GM18517 (cell line): Measurements from ENCODE around the gene NFIX.
A peak's percentile ranks its signal among the peaks of the same experiment; 100 is the strongest.

ENCODE experiments used
- ATAC-seq: cut with Tn5 transposase; IDR thresholded peaks from one replicate; pipeline ENCODE4 v1.9.1; 2021; ENCODE audit warnings: mild to moderate bottlenecking, moderate library complexity; ENCODE audit not compliant: unreplicated experiment

Gene NFIX

DNA sequence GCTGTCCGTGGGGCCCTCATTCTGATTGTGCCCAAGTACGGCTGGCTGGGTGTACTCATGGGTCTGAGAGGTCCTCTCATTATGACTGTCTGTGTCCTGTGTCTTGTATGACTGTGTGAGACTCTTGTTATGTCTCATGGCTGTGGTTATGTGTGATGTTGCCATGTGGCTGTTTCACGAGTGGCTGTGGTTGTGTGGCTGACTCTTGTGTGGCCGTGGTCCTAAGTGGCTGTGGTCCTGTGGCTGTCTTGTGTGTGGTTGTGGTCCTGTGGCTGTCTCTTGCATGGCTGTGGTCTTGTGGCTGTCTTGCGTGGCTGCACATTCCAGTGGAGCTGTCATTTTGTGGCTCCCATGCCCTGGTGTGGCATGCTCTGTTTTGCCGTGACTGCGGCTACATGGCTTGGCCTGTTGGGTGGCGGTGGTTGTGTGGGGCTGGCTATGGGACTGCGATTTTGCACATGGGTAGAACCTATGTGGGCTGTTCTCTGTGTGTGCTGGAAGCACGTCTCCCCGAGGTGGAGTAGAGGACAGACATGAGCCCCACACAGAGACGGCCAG, 104.8 kb downstream of the NFIX start:
- ATAC-seq: no peak

DNA sequence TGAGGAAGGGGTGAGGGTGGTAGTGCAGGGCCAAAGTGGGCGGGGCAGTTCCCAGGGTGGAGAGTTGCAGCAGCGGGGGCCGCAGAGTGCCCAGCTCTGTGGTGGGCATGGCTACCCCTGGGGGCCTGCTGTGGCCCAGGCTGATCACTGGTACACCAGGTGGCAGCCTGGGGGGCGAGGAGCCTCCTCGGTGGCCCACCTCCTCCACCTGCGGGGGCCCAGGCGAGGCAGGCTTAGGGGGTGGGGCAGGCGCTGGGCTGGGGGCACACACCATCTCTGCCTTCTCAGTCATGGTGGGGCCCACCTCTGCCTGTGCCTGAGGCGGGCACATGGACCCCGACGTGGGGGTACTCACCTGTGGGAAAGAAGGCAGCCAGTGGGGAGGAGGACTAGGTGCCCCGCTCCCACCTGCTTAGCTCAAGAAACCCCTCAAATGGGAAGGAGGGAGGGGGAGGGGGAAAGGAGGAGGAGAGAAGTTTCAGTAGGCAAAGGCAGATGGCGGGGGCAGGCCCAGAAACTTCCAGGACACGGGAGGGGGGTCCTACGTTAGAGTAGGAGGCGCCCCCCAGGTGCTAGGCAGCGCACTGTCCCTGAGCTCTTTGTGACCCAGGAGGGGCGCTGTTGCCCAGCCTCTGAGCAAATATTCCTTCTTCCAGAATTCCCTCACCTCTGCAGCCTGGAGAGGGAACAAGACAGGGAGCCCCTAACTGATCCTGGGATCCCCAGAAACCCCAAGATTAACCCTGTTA, 105.7 kb downstream of the NFIX start:
- no peak for ATAC-seq

DNA sequence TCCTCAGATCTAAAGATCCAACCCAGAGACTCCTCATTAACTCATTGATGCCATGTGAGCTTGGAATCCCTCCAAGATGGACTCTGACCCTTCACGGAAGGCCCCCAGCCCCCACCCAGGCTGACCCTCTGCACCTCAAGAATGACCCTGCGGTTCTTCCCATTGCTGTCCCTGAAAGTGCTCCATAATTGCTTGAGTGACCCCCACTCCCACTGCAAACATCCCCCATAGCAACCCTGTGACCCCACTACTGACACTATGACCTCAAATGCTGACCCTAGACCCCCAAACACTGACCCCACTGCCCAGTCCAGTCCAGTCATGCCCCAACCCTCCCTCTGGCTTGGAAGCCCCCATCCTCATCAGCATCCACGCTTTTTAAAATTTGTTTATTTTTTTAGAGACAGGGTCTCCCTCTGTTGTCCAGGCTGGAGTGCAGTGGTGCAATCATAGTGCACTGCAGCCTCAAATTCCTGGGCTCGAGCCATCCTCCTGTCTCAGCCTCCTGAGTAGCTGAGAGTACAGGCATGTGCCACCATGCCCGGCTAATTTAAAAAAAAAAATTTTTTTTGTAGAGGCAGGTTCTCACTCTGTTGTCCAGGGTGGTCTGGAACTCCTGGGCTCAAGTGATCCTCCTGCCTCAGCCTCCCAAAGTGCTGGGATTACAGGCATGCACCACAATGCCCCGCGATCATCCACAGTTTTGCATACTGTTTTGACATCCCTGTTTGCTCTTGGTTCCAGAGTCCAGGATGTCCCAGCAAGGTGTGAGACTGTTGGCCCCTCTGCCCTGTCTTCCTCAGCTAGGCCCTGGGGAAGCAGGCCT, 106.5 kb downstream of the NFIX start:
- no peak for ATAC-seq

- ATAC-seq: no peak
Measured at GRCh38 chr19:13102416-13102665, 107.1 kb downstream of the NFIX start.

GRCh38 chr19:13102666-13103580, 107.6 kb downstream of the NFIX start, which contains the start of gene LYL1:
Gene LYL1 (minus strand): TSS chr19:13102858. CDS start chr19:13101171, 1,687 bp downstream.
- ATAC-seq: peak; percentile 34

DNA sequence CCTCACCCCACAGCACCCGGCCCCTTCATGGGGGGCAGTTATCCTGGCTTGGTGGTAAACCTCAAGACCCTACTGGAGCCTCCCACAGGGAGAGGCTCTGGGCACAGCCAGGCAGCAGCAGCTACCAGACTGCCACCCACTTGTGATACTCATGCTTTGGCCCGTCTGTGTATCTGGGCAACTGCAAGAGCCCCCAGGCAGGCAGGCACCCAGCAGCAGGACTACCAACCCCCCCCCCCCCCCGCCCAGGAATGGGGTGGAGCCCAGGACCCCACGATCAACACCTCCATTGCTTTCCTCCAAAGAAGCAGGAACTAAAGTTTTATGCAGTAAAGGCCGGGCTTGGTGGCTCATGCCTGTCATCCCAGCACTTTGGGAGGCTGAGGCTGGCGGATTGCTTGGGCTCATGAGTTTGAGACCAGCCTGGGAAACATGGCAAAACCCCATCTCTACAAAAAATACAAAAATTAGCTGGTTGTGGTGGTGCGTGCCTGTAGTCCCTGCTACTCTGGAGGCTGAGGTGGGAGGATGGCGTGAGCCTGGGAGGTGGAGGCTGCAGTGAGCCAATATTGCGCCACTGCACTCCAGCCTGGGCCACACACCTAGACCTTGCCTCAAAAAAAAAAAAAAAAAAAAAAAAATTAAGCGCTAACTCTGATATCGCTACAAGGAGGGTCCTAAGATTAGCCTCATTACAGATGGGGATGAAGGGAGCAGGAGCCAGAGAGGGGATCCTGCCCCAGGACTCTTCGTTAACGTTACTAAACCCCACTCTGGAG, 108.5 kb downstream of the NFIX start:
- ATAC-seq: no peak

DNA sequence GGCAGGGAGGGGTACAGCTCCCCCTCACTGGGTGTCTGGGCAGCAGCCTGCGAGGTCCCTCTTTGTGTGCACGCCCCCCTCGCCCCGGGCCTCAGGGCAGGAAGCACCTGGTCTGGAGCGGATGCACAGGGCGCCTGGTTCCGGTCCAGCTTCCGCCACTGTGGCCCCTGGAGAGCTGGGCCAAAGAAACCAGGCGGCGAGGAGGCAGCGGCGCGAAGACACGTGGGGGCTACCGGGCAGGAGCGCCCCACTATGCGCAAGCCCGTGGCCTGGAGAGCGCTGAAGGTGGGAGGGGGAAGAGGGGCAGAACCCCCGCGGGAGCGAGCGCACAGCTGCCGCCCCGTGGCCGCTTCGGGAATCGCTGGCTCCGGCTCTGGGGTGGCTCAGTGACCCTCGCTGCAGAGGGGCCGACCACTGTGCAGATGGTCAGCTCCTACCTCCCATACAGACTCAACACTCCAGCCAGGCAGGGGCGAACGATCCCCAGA, 109.1 kb downstream of the NFIX start:
- ATAC-seq: peak; percentile 35

DNA sequence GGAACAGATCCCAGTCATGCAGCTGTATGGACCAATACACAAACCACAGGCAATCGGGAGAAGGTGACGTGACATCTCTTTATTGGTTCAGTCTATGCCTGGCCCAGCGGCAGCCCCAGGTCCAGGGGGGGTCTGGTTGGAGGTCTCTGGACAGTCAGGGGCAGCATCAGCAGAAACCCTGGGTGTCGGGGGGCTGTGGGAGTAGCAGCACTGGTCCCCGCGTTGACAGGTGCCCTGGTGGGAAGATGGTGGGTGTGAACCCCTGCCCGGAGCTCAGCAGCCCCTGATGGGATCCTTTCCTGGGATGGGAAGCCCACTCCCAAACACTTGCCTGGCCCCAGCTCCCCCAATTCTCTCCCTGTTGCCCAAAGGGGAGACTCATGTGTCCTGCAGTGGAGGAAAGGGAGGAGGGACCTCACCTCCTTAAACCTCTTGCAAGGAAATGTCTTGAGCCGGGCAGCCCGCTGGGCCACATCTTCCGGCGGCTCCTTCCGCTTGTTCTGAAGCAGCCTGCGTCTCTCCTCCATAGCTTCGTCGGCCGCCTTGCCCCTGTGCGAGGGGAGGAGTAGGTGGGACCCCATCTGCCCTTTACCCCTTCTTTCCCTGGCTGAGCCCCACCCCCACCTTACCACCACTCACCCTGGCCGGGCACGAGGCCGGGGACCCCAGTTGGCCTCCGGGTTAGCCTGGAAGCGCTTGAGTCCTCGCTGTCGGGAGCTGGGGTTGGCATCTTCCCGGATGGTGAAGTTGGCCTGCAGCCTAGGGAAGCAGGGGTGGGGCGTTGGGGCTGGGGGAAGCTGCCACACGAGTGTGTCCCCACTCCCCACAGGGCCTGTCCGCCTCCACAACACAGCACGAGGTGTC, 109.8 kb downstream of the NFIX start:
- ATAC-seq: peak; percentile 6

DNA sequence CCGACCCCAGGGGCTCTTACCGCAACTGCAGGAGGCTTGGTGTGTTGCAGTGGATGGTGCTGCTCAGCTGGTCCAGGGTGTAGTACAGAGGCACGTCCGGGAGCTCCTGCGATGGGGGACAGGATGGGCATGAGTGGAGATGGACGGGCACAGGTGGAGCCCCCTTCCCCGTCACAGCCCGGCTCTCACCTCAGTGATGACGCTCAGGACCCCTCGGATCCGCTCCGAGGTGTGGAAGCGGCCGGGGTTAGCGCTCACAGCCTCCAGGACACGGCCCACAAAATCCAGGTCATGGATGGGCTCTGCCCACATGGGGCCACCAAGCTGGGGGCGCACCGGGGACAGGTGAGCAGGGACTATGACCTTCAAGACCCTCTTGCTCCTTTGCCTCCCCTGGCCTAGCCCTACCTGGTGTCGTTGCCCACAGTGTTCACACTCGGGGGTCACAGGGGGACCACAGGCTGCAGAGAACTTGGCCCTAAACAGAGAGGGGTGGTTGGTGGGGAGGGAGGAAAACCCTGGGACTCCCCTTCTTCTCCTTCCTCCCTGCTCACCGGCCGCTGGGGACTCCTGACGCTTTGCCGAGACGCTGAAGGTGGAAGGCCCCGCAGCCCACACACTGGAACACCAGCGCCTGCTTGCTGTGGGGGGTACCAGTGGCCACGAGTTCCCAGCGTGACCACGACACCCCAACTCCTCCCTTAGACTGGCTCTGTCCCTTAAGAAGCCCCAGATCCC, 114.3 kb downstream of the NFIX start:
- ATAC-seq: no peak

- ATAC-seq: no peak
Measured at GRCh38 chr19:13110099-13110610, 114.9 kb downstream of the NFIX start.

DNA sequence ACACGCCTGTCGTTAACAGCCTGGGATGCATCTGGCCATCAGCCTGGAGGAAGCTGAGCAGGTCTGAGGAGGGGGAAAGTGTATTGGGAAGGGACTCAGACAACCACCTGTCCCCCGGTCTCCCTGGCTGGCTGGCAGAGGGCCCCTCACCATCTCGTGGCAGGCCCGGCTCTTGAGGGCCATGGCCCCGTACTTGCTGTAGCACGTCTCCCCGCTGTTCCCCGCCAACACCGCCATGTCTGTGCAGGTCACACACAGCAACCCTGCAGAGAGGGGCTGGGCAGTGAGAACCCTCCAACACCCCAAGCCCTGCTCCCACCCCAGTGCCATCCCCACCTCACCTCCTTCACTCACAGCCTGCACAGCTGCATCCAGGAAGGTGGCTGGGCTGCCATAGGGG, 117.3 kb downstream of the NFIX start:
- ATAC-seq: no peak

- no peak for ATAC-seq
Measured at GRCh38 chr19:13115936-13116281, 120.6 kb downstream of the NFIX start.

GRCh38 chr19:13116282-13117175, 121.3 kb downstream of the NFIX start, which contains the start of gene TRMT1:
Gene TRMT1 (minus strand): TSS chr19:13116740. CDS start chr19:13116399, 341 bp downstream.
- no peak for ATAC-seq

GRCh38 chr19:13117176-13117771, 122.0 kb downstream of the NFIX start:
- ATAC-seq: no peak

DNA sequence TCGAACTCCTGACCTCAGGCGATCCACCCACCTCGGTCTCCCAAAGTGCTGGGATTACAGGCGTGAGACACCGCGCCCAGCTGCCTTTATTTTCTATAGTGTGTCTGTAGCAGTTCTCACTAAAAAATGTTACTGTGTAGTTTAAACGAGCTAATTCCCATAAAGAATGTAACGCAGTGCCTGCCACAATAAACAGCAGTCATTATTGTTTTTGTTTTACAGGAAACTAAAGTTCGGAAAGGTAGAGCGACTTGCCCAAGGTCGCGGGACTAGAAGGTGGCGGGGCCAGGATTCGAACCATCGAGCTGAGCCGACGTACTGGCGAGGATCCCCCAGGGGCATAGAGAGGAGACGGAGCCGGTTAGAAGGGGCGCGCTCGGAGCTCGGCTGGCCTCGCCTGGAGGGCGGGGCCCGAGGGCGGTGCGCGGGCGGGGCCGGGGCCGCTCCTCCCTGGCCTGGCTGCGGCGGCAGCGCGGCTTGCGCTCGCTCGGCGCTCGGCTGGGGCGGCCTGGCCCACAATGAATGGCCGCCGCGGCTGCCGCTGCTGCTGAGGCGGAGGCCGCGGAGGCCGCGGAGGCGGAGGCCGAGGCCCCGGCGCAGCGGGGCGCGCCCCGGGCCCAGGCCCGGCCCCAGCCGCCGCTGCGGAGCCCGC, 122.6 kb downstream of the NFIX start, which contains the start of gene NACC1:
NACC1 (plus strand) TSS at position 493 of the 652 bp plus-strand sequence. CDS start 16,944 bp downstream, outside the sequence.
- ATAC-seq: no peak
